Erythroblast (primary cell): ENCODE results near the gene PNMA6A.
"Not testable (repeated sequence)": the region's sequence is repeated elsewhere in the genome, so short reads cannot be mapped to it uniquely, and the experiment has no call there.

Experiments
- DNase-seq, 2 experiments: peaks; one replicate each; lab custom pipeline; 2025; lab: John Stamatoyannopoulos, UW
- GATA1 ChIP-seq: IDR thresholded peaks from 2 replicates; pipeline ENCODE4 v1.6.1; 2011; ENCODE audit warnings: low read depth, mild to moderate bottlenecking, control low read depth, low read length, moderate library complexity
- POLR2A ChIP-seq: IDR thresholded peaks from 2 replicates; pipeline ENCODE4 v1.6.1; 2011; ENCODE audit warnings: mild to moderate bottlenecking, low read length

Gene PNMA6A

DNA sequence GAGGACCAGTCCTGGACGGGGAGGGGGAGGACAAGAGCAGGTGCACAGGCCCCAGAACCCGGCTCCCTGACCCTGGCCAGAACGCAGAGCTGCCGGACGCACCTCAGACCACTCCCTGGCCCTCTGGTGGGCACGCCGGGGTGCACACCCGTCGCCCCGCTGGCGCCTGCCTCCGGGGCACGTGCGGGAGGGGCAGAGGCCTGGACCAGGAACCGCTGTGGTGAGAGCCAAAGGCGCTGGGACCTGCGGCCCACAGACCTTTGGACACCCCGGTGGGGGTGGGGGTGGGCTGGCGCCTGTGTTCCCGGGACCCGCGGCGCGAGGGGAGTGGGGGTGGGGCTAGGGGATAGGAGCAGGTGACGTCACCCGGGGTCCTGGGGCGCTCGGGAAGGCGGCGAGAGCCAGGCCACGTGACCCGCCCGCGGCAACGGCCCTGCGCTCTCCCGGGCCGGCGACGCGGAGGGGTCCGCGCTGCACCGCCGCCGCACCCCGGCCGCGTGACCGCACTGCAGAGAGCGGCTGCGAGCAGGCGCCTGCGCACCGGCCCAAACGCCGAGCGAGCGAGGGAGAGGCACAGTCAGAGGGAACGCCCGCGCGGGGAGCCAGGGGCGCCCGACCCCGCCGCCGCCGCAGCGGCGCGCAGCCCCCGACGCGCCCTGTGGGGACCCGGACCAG lies at the start of gene PNMA6A:
PNMA6A (plus strand) TSS at position 546 of the 675 bp plus-strand sequence. CDS start 609 bp downstream, outside the sequence.
- not testable (repeated sequence) for DNase-seq

DNA sequence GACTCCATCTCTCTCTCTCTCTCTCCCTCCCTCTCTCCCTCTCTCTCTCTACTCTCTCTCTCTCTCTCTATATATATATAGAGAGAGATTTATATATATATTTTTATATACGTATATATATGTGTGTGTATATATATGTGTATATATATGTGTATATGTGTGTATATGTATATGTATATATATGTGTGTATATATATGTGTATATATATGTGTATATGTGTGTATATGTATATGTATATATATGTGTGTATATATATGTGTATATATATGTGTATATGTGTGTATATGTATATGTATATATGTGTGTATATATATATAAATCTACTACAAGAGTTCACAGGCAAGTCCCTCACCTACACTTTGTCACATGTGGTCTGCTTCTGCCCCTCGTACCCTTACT lies 45.8 kb upstream of the PNMA6A start:
- not testable (repeated sequence) for DNase-seq

DNA sequence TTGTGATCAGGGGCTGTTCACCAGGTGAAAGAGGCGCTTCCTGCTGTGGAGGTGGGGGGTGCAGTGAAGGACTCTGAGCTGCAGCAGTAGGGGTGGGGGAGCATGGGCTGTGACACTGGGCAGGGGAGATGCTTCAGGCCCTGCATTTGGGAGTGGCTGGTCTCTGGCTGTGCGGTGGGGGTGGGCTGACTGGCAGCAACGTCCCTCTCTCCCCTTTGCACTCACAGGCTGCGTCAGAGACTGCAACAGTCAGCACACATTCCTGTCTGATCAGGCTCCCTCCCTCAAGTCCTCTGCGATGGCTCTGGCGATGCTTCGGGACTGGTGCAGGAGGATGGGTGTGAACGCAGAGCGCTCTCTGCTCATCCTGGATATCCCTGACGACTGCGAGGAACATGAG lies 43.8 kb upstream of the PNMA6A start:
- DNase-seq = not testable (repeated sequence)

DNA sequence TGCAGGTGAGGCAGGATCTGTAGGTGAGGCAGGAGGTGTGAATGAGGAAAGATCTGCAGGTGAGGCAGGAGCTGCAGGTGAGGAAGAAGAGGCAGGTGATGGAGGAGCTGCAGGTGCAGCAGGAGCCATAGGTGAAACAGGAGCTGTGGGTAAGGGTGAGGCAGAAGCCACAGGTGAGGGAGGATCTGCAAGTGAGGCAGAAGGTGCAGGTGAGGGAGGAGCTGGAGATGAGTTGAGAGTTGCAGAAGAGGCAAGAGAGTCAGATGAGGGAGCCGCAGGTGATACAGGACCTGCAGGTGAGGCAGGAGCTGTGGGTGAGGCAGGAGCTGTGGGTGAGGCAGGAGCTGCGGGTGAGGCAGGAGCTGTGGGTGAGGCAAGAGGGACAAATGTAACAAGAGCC lies 43.1 kb upstream of the PNMA6A start:
- no peak for DNase-seq
- TF ChIP-seq GATA1 (no peak), POLR2A (no peak)

DNA sequence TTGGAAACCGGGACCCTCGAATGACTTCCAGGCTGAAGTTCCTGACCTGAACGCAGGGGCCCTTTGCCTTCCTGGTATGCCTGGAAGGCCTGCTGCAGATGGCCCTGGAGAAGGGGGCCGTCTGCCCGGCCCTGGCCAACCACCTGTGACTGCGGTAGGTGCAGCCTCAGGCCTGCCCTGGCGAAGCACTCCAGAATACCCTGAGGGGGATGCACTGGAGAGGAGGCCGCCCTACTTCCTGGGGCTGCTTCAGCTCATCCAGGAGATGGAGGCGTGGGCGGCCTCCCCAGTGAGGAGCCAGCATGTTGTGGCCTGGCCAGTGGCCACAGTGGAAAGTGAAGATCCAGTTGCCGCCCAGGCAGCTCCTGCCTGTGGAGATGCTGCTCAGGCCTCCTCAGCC lies 42.4 kb upstream of the PNMA6A start:
- DNase-seq = no peak
- no peak for TF ChIP-seq GATA1
- no peak for TF ChIP-seq POLR2A

DNA sequence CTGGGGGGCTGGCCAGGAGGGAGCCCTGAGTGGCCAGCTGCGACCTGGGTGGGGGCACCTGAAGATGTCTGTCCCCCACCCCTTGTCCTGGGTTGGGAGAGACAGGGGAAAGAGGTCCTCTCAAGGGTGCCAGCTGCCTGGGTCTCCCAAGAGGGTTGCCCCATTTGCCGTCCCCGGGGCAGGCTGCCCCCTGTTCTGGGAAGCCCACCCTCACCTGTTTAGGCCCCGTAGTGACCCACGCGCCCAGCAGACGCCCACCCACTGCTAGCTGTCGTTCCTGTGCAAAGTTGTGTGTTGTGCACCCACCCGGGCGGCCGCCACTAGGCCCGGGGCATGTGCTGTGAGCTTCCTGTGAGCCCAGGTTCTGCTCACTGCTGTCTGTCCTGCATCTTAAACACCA lies 41.5 kb upstream of the PNMA6A start:
- DNase-seq = no peak
- TF ChIP-seq GATA1 (no peak), POLR2A (no peak)

DNA sequence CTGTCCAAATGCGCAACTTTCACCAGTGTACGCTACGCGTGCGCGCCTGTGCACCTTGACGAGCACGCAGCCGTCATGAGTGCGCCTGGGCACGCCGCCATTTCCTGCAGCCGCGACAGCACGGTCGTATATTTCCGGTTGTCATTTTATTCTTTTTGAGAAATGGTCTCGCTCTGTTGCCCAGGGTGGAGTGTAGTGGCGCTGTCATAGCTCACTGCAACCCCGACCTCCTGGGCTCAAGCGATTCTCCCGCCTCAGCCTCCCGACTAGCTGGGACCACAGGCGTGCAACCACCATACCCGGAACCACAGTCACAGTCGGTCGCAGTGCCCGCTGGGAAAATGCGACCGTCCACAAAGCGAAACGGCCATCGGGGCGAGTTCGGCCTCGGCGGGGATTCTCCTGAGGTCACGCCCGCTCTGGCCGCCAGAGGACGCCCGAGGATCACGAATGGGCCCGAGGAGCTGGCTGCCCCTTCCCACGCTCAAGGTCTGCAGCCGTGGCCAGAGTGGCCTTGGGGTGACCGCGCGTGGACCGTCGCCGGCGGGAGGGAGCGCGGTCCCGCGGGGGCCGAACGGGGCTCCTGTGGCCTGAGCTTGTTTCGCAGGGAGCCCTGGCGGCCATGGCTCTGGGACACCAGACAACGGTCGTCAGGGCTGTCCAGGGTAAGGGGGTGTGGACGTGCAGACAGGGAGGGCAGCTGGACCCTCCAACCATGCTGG lies 39.7 kb upstream of the PNMA6A start:
- TF ChIP-seq GATA1 = no peak
- TF ChIP-seq POLR2A = no peak
- peak; percentile 57 to 65 for DNase-seq

DNA sequence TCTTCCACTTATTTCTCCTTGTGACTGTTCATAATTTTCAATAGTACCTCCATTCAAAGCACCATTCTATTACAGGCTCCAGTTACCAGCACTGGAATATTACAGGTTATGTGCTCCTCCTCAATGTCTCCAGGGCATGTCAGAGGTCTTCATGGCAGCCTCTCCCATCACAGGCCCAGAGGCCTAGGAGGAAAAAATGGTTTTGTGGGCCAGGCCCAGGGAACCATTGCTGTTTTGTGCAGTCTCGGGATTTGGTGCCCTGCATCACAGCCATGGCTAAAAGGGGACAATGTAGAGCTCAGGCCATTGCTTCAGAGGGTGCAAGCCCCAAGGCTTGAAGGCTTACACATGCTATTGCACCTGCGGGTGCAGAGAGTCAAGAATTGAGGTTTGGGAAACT lies 23.2 kb upstream of the PNMA6A start:
- TF ChIP-seq POLR2A = no peak
- no peak for TF ChIP-seq GATA1
- no peak for DNase-seq

DNA sequence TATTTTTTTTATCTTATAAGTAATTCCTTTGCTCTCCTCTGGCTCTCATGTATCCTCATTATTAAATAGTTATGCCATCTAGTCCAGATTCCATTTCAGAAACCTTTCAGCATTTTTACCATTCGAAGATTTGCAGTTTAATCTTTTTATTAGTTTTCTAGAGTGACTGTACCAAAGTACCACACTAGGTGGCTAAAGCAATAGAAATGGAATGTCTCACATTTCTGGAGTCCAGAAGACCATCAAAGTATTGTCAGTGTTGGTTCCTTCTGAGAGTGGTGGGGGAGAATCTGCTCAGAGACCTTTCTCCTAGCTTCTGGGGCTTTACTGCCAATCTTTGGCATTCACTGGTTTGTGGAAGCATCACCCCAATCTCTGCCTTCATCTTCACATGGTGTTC lies 19.7 kb upstream of the PNMA6A start:
- TF ChIP-seq POLR2A (no peak), GATA1 (no peak)

DNA sequence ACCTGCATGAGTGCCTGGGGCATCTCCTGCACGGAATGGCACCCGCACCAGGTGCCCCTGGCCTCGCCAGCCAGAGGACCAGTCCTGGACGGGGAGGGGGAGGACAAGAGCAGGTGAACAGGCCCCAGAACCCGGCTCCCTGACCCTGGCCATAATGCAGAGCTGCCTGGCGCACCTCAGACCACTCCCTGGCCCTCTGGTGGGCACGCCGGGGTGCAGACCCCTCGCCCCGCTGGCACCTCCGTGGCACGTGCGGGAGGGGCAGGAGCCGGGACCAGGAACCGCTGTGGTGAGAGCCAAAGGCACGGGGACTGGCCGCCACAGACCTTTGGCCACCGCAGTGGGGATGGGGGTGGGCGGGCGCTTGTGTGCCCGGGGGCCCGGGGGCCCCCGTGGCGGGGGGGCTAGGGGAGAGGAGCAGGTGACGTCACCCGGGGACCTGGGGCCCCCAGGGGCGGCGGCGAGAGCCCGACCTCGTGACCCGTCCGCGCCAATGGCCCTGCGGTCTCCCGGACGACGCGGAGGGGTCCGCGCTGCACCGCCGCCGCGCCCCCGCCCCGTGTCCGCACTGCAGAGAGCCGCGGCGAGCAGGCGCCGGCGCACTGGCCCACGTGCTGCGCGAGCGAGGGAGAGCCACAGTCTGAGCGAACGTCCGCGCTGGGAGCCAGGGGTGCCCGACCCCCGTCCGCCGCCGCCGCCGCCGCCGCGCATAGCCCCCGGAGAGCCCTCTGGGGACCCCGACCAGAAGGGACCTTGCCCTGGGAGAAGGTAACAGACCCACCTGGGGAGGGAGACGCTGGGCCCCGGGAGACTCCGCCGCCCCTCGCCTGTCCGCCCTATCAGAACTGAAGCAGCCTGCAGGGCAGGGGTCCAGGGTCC lies 16.1 kb upstream of the PNMA6A start, which contains the start of gene PNMA3:
PNMA3 (plus strand) TSS at position 600 of the 879 bp plus-strand sequence. CDS start 586 bp downstream, outside the sequence.
- TF ChIP-seq GATA1 (no peak), POLR2A (no peak)
- DNase-seq = no peak

More for the DNA sequence above, 19.7 kb upstream of the PNMA6A start:
- DNase-seq = no peak

DNA sequence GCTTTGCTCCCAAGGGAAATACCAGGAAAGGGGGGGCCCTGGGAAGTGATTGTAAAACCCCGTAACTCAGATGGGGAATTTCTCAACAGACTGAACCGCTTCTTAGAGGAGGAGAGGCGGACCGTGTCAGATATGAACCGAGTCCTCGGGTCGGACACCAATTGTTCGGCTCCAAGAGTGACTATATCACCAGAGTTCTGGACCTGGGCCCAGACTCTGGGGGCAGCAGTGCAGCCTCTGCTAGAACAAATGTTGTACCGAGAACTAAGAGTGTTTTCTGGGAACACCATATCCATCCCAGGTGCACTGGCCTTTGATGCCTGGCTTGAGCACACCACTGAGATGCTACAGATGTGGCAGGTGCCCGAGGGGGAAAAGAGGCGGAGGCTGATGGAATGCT lies 15.0 kb upstream of the PNMA6A start:
- TF ChIP-seq POLR2A (no peak), GATA1 (no peak)

DNA sequence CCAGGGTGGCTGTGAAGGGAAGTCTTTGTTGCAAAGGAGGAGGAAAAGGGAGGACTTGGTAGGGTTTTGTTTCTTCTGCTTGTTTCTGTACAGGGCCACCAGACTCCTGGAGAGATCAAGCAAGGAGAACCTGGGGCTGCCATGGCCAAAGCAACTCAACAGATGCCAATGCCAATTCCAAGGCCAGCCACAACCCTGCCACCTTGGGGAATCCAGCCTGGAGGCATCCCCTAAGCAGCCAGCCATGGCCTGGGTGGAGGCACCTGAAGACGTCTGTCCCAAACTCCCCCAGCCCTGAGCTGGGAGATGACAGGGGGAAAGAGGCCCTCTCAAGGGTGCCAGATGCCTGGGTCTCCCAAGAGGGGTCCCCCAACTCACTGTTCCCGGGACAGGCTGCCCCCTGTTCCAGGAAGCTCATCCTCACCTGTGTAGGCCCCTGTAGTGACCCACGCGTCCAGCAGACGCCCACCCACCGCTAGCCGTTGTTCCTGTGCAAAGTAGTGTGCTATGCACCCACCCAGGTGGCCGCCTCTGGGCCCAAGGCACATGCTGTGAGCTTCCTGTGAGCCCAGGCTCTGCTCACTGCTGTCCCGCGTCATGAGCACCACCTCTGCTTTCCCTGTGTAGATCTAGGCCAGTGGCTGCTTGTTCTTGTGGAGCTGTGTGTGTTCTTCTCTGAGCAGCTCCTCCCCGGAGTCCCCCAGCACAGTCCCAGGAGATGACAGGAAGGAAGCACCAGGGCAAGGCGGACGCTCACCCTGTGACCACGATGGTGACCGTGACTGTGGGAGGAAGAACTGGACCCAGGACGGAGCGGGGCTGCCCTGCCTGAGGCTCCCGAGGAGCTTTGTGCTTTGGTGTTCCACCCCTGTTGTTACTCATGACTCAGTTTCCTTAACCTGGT lies 12.8 kb upstream of the PNMA6A start:
- DNase-seq = no peak
- no peak for TF ChIP-seq GATA1
- no peak for TF ChIP-seq POLR2A

More for the DNA sequence above, 15.0 kb upstream of the PNMA6A start:
- no peak for DNase-seq

DNA sequence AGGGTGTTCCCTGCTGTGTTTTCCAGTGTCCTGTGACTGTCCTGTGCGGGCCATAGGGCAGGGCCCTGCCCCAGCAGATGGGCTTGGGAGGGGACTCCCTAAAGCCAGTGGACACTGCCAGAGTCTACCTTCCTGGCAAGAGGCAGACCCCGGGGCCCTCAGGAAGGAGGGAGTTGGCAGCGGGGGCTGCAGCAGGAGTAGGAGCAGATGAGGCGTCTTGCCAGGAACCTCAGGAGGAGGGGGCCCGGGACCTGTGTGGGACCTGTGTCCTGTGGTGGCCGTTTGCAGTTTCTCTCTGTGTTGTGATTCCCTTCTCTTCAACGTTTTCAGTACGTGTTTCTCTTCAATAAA lies 12.2 kb upstream of the PNMA6A start:
- no peak for DNase-seq
- TF ChIP-seq POLR2A (no peak), GATA1 (no peak)
